ENCODE data around the gene EXT2.

Gene EXT2

DNA sequence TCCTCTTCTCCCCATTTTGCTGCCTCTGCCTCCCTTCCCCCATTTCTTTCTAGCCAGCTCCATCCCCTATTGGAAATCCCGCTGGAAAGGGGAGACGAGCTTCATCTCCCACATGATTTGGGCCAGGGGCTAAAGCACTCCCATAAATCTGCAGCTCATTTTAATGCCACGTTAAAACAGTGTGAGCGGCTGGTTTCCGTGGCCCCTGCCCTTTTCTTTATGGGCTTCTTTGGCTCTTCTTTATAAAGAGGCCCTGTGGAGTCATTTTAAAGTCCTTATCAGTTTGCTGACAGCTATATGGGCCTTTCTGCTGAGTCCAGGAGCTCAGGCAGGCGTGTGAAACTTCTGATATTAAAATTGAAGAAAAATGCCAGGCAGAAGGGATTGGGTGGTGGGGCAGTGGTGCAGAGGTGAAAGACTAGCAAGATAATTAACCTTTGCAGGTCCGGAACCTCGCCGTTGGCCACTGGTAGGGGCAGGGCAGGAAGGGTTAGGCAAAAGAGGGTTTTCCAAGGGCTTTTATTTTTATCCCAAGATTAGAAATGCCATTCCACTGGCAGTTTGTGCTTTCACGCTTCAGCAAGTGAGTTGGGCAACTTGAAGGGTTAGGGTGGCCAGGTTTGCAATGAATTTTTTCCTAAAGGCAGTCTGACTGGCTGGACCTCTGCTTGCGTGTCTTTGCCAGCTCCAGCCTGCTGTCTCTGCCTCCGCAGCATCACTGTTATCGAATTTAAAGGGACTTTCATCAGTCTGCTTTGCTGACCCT lies 44.3 kb downstream of the EXT2 start:
- H3K4me3 ChIP-seq (ENCODE audit: low read length) = no peak overlapping the region
- no peaks in the 10 kb centered on the region for H3K9me3 ChIP-seq (ENCODE audit: insufficient read depth, low read length)
- H4K20me1 ChIP-seq (ENCODE audit: insufficient read depth, low read length) = no peaks in the 10 kb centered on the region
- no peak overlapping the region for H3K4me2 ChIP-seq (ENCODE audit: low read length)
- H3K27me3 ChIP-seq (ENCODE audit: low read depth, low read length) = no peaks in the 10 kb centered on the region
- no peak overlapping the region for H2AFZ ChIP-seq (ENCODE audit: low read depth, low read length)
- H3K9ac ChIP-seq (ENCODE audit: low read length) = no peak overlapping the region
- no peaks in the 10 kb centered on the region for H3K36me3 ChIP-seq (replicated peaks; ENCODE audit: low read depth, low read length)
- no peak for TF ChIP-seq EZH2phosphoT487 (IDR thresholded peaks at IDR 0.05; ENCODE audit: low read depth)
- TF ChIP-seq, protein P1, sequence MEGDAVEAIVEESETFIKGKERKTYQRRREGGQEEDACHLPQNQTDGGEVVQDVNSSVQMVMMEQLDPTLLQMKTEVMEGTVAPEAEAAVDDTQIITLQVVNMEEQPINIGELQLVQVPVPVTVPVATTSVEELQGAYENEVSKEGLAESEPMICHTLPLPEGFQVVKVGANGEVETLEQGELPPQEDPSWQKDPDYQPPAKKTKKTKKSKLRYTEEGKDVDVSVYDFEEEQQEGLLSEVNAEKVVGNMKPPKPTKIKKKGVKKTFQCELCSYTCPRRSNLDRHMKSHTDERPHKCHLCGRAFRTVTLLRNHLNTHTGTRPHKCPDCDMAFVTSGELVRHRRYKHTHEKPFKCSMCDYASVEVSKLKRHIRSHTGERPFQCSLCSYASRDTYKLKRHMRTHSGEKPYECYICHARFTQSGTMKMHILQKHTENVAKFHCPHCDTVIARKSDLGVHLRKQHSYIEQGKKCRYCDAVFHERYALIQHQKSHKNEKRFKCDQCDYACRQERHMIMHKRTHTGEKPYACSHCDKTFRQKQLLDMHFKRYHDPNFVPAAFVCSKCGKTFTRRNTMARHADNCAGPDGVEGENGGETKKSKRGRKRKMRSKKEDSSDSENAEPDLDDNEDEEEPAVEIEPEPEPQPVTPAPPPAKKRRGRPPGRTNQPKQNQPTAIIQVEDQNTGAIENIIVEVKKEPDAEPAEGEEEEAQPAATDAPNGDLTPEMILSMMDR (IDR thresholded peaks at IDR 0.05; ENCODE audit: low read depth, low read length) = no peak
- no peaks in the 10 kb centered on the region for H3K4me1 ChIP-seq (ENCODE audit: low read length)
- no peak overlapping the region for H3K27ac ChIP-seq (ENCODE audit: low read length)
- H3K79me2 ChIP-seq (ENCODE audit: low read length) = no peaks in the 10 kb centered on the region

DNA sequence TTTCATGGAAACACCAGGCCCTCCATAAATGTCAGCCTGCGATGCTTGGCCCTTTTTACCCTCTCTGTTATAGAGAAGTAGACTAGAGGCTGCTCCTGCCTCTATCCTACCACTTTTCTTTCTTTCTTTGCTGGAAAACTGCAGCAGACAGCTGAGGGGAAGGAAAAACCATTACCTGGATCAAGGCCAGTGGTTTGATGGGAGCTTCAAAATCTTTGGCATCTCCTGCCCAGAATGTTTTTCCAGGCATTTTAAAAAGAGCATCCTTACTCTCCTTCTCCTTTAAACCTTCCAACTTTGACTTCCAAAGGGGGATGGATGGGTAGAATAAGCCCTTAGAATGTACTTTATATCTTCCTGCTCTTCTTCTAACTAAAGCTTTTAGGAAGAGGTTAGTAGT lies 44.9 kb downstream of the EXT2 start:
- Histone ChIP-seq H3K27me3 (ENCODE audit: low read depth, low read length) (no peaks in the 10 kb centered on the region), H3K79me2 (ENCODE audit: low read length) (no peaks in the 10 kb centered on the region), H3K4me1 (ENCODE audit: low read length) (no peaks in the 10 kb centered on the region), H3K36me3 (replicated peaks; ENCODE audit: low read depth, low read length) (no peaks in the 10 kb centered on the region), H4K20me1 (ENCODE audit: insufficient read depth, low read length) (no peaks in the 10 kb centered on the region), H3K9ac (ENCODE audit: low read length) (no peak overlapping the region), H3K4me2 (ENCODE audit: low read length) (no peak overlapping the region), H3K27ac (ENCODE audit: low read length) (no peak overlapping the region), H3K9me3 (ENCODE audit: insufficient read depth, low read length) (no peaks in the 10 kb centered on the region), H3K4me3 (ENCODE audit: low read length) (no peak overlapping the region), H2AFZ (ENCODE audit: low read depth, low read length) (no peak overlapping the region)
- no peak for TF ChIP-seq EZH2phosphoT487 (IDR thresholded peaks at IDR 0.05; ENCODE audit: low read depth)
- TF ChIP-seq, protein P1 (IDR thresholded peaks at IDR 0.05; ENCODE audit: low read depth, low read length) = no peak

DNA sequence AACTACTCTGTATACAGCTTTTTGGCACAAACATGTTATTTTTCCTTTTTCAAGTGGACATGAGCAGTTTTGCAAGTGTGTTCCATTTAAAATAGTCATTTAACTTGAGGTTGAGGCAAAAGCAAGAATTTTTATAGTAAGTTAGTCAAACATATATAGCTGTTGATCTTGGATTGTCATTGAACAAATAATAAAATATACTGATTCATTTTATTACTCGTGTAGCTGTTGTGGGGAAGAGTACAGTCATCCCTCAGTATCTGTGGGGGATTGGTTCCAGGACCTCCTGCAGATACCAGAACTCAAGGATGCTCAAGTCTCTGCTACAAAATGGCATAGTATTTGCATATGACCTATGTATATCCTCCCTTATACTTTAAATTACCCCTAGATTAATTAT lies 45.3 kb downstream of the EXT2 start:
- Histone ChIP-seq H3K79me2 (ENCODE audit: low read length) (no peaks in the 10 kb centered on the region), H3K27ac (ENCODE audit: low read length) (no peak overlapping the region), H4K20me1 (ENCODE audit: insufficient read depth, low read length) (no peaks in the 10 kb centered on the region), H3K36me3 (replicated peaks; ENCODE audit: low read depth, low read length) (no peaks in the 10 kb centered on the region), H3K27me3 (ENCODE audit: low read depth, low read length) (no peaks in the 10 kb centered on the region), H2AFZ (ENCODE audit: low read depth, low read length) (no peak overlapping the region), H3K4me1 (ENCODE audit: low read length) (no peaks in the 10 kb centered on the region), H3K4me3 (ENCODE audit: low read length) (no peak overlapping the region), H3K9ac (ENCODE audit: low read length) (no peak overlapping the region), H3K9me3 (ENCODE audit: insufficient read depth, low read length) (no peaks in the 10 kb centered on the region), H3K4me2 (ENCODE audit: low read length) (no peak overlapping the region)
- TF ChIP-seq EZH2phosphoT487 (IDR thresholded peaks at IDR 0.05; ENCODE audit: low read depth) = no peak
- TF ChIP-seq, protein P1 (IDR thresholded peaks at IDR 0.05; ENCODE audit: low read depth, low read length) = no peak

DNA sequence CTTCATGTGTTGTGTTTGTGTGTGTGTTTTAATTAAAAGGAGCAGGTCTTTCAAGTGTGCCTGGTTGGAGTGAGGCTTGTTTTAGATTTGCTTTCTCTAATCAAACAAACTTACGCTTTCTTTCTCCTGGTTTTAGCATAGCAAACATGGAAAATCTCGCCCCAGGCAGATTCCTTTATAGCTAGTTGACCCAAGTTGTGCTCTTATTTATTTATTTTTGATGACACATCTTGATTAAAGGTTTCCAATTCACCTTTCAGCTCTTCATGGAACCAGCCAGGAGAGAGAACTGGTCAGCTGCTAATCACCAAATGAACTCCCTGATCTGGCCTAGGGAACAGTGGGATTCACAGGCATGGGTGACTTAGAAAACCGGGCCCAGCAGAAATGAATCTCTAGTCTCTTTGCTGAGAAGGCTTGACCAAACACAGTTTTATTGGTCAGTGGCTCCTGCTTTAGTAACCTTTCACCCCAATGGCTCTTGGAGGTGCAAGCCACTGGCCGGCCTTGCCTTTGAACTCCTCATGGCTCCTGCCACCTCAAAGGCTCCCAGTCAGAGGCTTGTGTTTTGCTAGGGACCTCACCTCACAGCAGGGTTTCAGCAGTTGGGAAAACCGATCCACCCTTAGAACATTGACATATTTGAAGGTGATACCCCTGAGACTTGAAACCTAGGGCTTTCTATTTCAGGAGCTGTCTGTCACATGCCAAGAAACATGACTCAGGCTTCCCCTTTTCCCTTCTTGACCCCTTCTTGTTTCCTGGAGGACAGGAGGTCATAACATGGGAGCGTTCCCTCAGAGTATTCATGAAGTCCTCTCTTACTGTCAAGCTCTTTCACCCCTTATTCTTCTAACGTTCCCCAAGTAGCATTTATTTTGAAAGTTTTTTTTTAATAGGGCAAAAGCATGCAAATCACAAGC lies 48.8 kb downstream of the EXT2 start:
- H3K4me3 ChIP-seq (ENCODE audit: low read length) = no peak overlapping the region
- H3K27me3 ChIP-seq (ENCODE audit: low read depth, low read length) = no peaks in the 10 kb centered on the region
- no peak overlapping the region for H3K27ac ChIP-seq (ENCODE audit: low read length)
- peaks cover 5% of the 10 kb centered on the region for H3K36me3 ChIP-seq (replicated peaks; ENCODE audit: low read depth, low read length)
- no peak overlapping the region for H2AFZ ChIP-seq (ENCODE audit: low read depth, low read length)
- H3K4me2 ChIP-seq (ENCODE audit: low read length) = no peak overlapping the region
- no peaks in the 10 kb centered on the region for H4K20me1 ChIP-seq (ENCODE audit: insufficient read depth, low read length)
- no peaks in the 10 kb centered on the region for H3K9me3 ChIP-seq (ENCODE audit: insufficient read depth, low read length)
- no peak overlapping the region for H3K9ac ChIP-seq (ENCODE audit: low read length)
- no peaks in the 10 kb centered on the region for H3K4me1 ChIP-seq (ENCODE audit: low read length)
- TF ChIP-seq, protein P1 (IDR thresholded peaks at IDR 0.05; ENCODE audit: low read depth, low read length) = no peak
- TF ChIP-seq EZH2phosphoT487 (IDR thresholded peaks at IDR 0.05; ENCODE audit: low read depth) = no peak
- H3K79me2 ChIP-seq (ENCODE audit: low read length) = no peaks in the 10 kb centered on the region

All from OCI-LY3 (cell line).